Astrocyte (in vitro differentiated cells and primary cell): ENCODE measurements around the gene PLXNC1. TPM values are rescaled to one million over a fixed set of nuclear protein-coding genes. Genes with fewer than 3 reads are reported as not detected.

Experiments
- DNase-seq: peaks from one replicate; pipeline ENCODE4 v3.0.0-alpha.2; 2010; ENCODE audit warnings: low read depth
- FAIRE-seq: peaks from 2 replicates; lab custom pipeline; 2011; peaks lifted over from hg19 to GRCh38; lab: Jason Lieb, UNC
- H2AFZ ChIP-seq: 2 replicates; pipeline ENCODE4 v1.6.0; 2012; ENCODE audit warnings: low read depth, low read length, inconsistent platforms
- H3K27ac ChIP-seq: 2 replicates; pipeline ENCODE4 v1.5.1; 2011; ENCODE audit warnings: low read depth, low read length, inconsistent platforms
- H3K27me3 ChIP-seq: 2 replicates; pipeline ENCODE4 v1.6.0; 2011; ENCODE audit warnings: low read length, inconsistent platforms; ENCODE audit not compliant: insufficient read depth
- H3K36me3 ChIP-seq: 2 replicates; pipeline ENCODE4 v1.5.1; 2011; ENCODE audit warnings: low read length, inconsistent platforms; ENCODE audit not compliant: insufficient read depth
- H3K4me1 ChIP-seq: 2 replicates; pipeline ENCODE4 v1.5.1; 2011; ENCODE audit warnings: low read length, inconsistent platforms; ENCODE audit not compliant: insufficient read depth
- H3K4me2 ChIP-seq: 2 replicates; pipeline ENCODE4 v1.6.0; 2012; ENCODE audit warnings: low read length, inconsistent platforms
- H3K4me3 ChIP-seq: 2 replicates; pipeline ENCODE4 v1.5.1; 2011; ENCODE audit warnings: low read depth, mild to moderate bottlenecking, low read length, inconsistent platforms; ENCODE audit not compliant: insufficient read depth
- H3K79me2 ChIP-seq: 2 replicates; pipeline ENCODE4 v1.6.0; 2012; ENCODE audit warnings: mild to moderate bottlenecking, low read length, inconsistent platforms; ENCODE audit not compliant: insufficient read depth
- H3K9ac ChIP-seq: 2 replicates; pipeline ENCODE4 v1.6.0; 2012; ENCODE audit warnings: mild to moderate bottlenecking, low read length, inconsistent platforms
- H3K9me3 ChIP-seq: 2 replicates; pipeline ENCODE4 v1.5.1; 2012; ENCODE audit warnings: low read depth, mild to moderate bottlenecking, low read length, inconsistent platforms; ENCODE audit not compliant: insufficient read depth
- H4K20me1 ChIP-seq: 2 replicates; pipeline ENCODE4 v1.6.0; 2012; ENCODE audit warnings: low read length, inconsistent platforms; ENCODE audit not compliant: insufficient read depth
- H3K27ac Mint-ChIP-seq: one replicate; pipeline ENCODE4 v1.8.0; 2021; ENCODE audit warnings: mild to moderate bottlenecking, mixed read lengths; ENCODE audit not compliant: unreplicated experiment
- H3K27me3 Mint-ChIP-seq: one replicate; pipeline ENCODE4 v1.8.0; 2021; ENCODE audit warnings: low read depth, mixed read lengths; ENCODE audit not compliant: unreplicated experiment
- H3K36me3 Mint-ChIP-seq: one replicate; pipeline ENCODE4 v1.8.0; 2021; ENCODE audit warnings: low read depth, mixed read lengths; ENCODE audit not compliant: unreplicated experiment
- H3K4me1 Mint-ChIP-seq: one replicate; pipeline ENCODE4 v1.8.0; 2021; ENCODE audit warnings: low read depth, mixed read lengths; ENCODE audit not compliant: unreplicated experiment
- H3K4me3 Mint-ChIP-seq: one replicate; pipeline ENCODE4 v1.8.0; 2021; ENCODE audit warnings: mild to moderate bottlenecking, moderate library complexity, mixed read lengths; ENCODE audit not compliant: unreplicated experiment
- H3K9me3 Mint-ChIP-seq: one replicate; pipeline ENCODE4 v1.8.0; 2021; ENCODE audit warnings: mild to moderate bottlenecking, mixed read lengths; ENCODE audit not compliant: unreplicated experiment
- EZH2 ChIP-seq: IDR thresholded peaks from 2 replicates; pipeline ENCODE4 v1.6.1; 2012; ENCODE audit warnings: mild to moderate bottlenecking, low read length, inconsistent platforms; ENCODE audit not compliant: insufficient read depth
- total RNA-seq: library from RNA; stranded (reverse); gene quantifications from 2 replicates; pipeline ENCODE4 v1.2.1, GENCODE V29; 2021
- TF ChIP-seq, protein P1 (sequence below): IDR thresholded peaks from 2 replicates; pipeline ENCODE4 v1.5.1; 2011; ENCODE audit warnings: low read depth, mild to moderate bottlenecking, inconsistent platforms, low read length, moderate library complexity; ENCODE audit not compliant: insufficient read depth

Gene PLXNC1
- total RNA-seq, 1 donor from 2014 or later: 6.9 TPM

DNA sequence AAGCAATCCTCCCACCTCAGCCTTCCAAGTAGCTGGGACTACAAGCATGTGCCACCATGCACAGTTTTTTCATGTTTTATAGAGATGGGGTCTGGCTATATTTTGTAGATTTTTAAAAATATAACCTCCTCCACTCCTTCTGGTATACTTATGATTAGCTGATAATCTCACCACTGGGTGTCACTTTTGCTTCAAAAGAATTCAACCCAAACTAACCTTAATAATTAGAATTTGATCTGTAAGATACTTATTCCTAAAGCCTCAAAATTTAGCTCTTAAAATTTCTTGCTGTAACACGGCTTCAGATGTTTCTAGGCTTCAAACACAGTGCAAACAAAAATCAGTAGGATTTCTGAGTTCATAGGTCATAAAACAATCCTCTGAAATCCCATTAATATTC, 181.0 kb downstream of the PLXNC1 start:
- Mint-ChIP-seq H3K4me3 (no peak overlapping the region), H3K27ac (no peak overlapping the region), H3K36me3 (no peaks in the 10 kb centered on the region), H3K9me3 (no peaks in the 10 kb centered on the region), H3K27me3 (no peaks in the 10 kb centered on the region), H3K4me1 (peaks cover 21% of the 10 kb centered on the region)
- Histone ChIP-seq H3K9me3 (no peaks in the 10 kb centered on the region), H3K36me3 (no peaks in the 10 kb centered on the region), H3K4me2 (no peak overlapping the region), H4K20me1 (no peaks in the 10 kb centered on the region), H3K9ac (no peak overlapping the region), H3K27ac (no peak overlapping the region), H3K79me2 (no peaks in the 10 kb centered on the region), H2AFZ (no peak overlapping the region), H3K4me3 (no peak overlapping the region), H3K4me1 (peaks cover 13% of the 10 kb centered on the region), H3K27me3 (no peaks in the 10 kb centered on the region)
- DNase-seq (no peak), FAIRE-seq (no peak)
- no peak for TF ChIP-seq EZH2

- Histone ChIP-seq H3K36me3 (no peaks in the 10 kb centered on the region), H2AFZ (no peak overlapping the region), H3K4me2 (no peak overlapping the region), H3K9ac (no peak overlapping the region), H3K27me3 (no peaks in the 10 kb centered on the region), H3K4me1 (no peaks in the 10 kb centered on the region), H3K9me3 (no peaks in the 10 kb centered on the region), H3K79me2 (no peaks in the 10 kb centered on the region), H3K27ac (no peak overlapping the region), H4K20me1 (no peaks in the 10 kb centered on the region), H3K4me3 (no peak overlapping the region)
- no peaks in the 10 kb centered on the region for H3K36me3 Mint-ChIP-seq
- H3K4me3 Mint-ChIP-seq: no peak overlapping the region
- H3K27ac Mint-ChIP-seq: no peak overlapping the region
- DNase-seq: no peak
- TF ChIP-seq EZH2: no peak
- TF ChIP-seq, protein P1, sequence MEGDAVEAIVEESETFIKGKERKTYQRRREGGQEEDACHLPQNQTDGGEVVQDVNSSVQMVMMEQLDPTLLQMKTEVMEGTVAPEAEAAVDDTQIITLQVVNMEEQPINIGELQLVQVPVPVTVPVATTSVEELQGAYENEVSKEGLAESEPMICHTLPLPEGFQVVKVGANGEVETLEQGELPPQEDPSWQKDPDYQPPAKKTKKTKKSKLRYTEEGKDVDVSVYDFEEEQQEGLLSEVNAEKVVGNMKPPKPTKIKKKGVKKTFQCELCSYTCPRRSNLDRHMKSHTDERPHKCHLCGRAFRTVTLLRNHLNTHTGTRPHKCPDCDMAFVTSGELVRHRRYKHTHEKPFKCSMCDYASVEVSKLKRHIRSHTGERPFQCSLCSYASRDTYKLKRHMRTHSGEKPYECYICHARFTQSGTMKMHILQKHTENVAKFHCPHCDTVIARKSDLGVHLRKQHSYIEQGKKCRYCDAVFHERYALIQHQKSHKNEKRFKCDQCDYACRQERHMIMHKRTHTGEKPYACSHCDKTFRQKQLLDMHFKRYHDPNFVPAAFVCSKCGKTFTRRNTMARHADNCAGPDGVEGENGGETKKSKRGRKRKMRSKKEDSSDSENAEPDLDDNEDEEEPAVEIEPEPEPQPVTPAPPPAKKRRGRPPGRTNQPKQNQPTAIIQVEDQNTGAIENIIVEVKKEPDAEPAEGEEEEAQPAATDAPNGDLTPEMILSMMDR: no peak
- no peaks in the 10 kb centered on the region for H3K9me3 Mint-ChIP-seq
- no peak for FAIRE-seq
- no peaks in the 10 kb centered on the region for H3K27me3 Mint-ChIP-seq
- peaks cover 2% of the 10 kb centered on the region for H3K4me1 Mint-ChIP-seq
Observed at GRCh38 chr12:94333396-94333795, 185.0 kb downstream of the PLXNC1 start.

DNA sequence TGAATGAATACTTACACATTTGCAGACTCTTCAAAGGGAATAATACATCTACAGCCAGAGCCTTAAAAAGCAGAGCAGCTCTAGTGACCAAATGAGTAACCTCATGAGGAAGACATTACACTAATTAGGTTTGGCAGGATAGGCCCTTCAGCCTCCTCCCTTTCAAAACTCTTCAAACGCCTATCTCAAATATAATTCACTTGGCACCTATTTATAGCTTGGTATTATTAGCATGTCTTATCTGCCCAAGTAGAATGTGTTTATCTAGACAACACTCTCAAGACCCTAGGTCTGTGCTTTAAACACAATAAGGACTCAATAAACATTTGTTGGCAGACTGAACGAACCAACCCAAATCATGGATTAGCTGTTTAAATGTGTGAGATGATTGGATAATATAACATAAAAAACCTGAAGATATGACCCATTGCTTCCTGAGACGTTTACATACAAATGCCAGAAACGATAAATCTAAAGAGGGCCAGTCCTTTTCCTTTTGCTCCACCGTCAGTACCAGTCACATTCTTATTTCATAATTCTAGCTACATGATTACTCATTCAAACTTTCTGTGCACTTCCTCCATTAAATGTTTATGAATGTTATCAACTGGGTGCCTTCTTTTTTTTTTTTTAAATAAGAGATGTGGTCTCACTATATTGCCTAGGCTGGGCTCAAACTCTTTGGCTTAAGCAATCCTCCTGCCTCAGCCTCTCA, 188.0 kb downstream of the PLXNC1 start:
- FAIRE-seq (no peak), DNase-seq (no peak)
- no peak overlapping the region for H3K27ac Mint-ChIP-seq
- Histone ChIP-seq H3K79me2 (no peaks in the 10 kb centered on the region), H4K20me1 (no peaks in the 10 kb centered on the region), H3K9ac (no peak overlapping the region), H2AFZ (no peak overlapping the region), H3K4me1 (no peaks in the 10 kb centered on the region), H3K9me3 (no peaks in the 10 kb centered on the region), H3K36me3 (no peaks in the 10 kb centered on the region), H3K4me3 (no peak overlapping the region), H3K27ac (no peak overlapping the region), H3K4me2 (no peak overlapping the region), H3K27me3 (no peaks in the 10 kb centered on the region)
- no peaks in the 10 kb centered on the region for H3K27me3 Mint-ChIP-seq
- TF ChIP-seq, protein P1: no peak
- TF ChIP-seq EZH2: no peak
- H3K4me3 Mint-ChIP-seq: no peak overlapping the region
- H3K4me1 Mint-ChIP-seq: no peaks in the 10 kb centered on the region
- H3K9me3 Mint-ChIP-seq: no peaks in the 10 kb centered on the region
- no peaks in the 10 kb centered on the region for H3K36me3 Mint-ChIP-seq
